HL-60 (cell line): Measurements from ENCODE around the gene SLC25A15.

Experiments used
- DNase-seq, 2 experiments: peaks; one replicate each; pipeline ENCODE4 v3.0.0-alpha.2; 2010 to 2020; ENCODE audit warnings: low read depth in 1 of 2, low spot score in 1 of 2
- H3K27ac ChIP-seq: fragments of 250-450 bp; sonication (Bioruptor Pico); replicated peaks from 2 replicates; pipeline ENCODE4 v1.5.1; 2020; ENCODE audit warnings: mild to moderate bottlenecking, moderate library complexity
- H3K27me3 ChIP-seq: fragments of 250-450 bp; sonication (Bioruptor Pico); 2 replicates; pipeline ENCODE4 v1.5.1; 2021; ENCODE audit warnings: mild to moderate bottlenecking, moderate library complexity; ENCODE audit not compliant: insufficient read depth, poor library complexity, severe bottlenecking
- H3K4me3 ChIP-seq: replicated peaks from 2 replicates; pipeline ENCODE4 v1.5.1; 2011; ENCODE audit warnings: mild to moderate bottlenecking, control low read depth, low read length; ENCODE audit not compliant: insufficient read depth
- CTCF ChIP-seq: IDR thresholded peaks from one replicate; pipeline ENCODE4 v1.5.1; 2011; ENCODE audit warnings: low read length, control low read depth, inconsistent platforms; ENCODE audit not compliant: insufficient read depth
- GABPA ChIP-seq: IDR thresholded peaks from 2 replicates; pipeline ENCODE4 v1.6.1; 2012; ENCODE audit warnings: low read depth
- POLR2AphosphoS5 ChIP-seq: IDR thresholded peaks from 2 replicates; pipeline ENCODE4 v1.6.1; 2012; ENCODE audit warnings: low read depth
- REST ChIP-seq: IDR thresholded peaks from 2 replicates; pipeline ENCODE4 v1.6.1; 2012; ENCODE audit warnings: low read depth; ENCODE audit not compliant: insufficient replicate concordance
- SPI1 ChIP-seq: IDR thresholded peaks from 2 replicates; pipeline ENCODE4 v1.6.1; 2012; ENCODE audit warnings: low read depth, mild to moderate bottlenecking, borderline replicate concordance

Gene SLC25A15

GRCh38 chr13:40770609-40770933 is 18.8 kb upstream of the SLC25A15 start:
- Histone ChIP-seq H3K27me3 (no peaks in the 10 kb centered on the region), H3K4me3 (peak overlapping the region; percentile 89), H3K27ac (peak overlapping the region; percentile 77)
- TF ChIP-seq POLR2AphosphoS5 (no peak), GABPA (no peak), SPI1 (no peak), CTCF (no peak), REST (no peak)
- no peak for DNase-seq

GRCh38 chr13:40770934-40771618 is 18.3 kb upstream of the SLC25A15 start, which contains the start of gene MRPS31:
Gene MRPS31, minus strand, starts transcription at chr13:40771190. Its CDS starts 54 bp downstream, at chr13:40771136.
- DNase-seq: peak; percentile 90 to 98
- Histone ChIP-seq H3K27me3 (no peaks in the 10 kb centered on the region), H3K4me3 (peak within 1 kb of the TSS; percentile 89), H3K27ac (peak within 1 kb of the TSS; percentile 77)
- TF ChIP-seq REST (peak; percentile 44), POLR2AphosphoS5 (peak; percentile 95), CTCF (no peak), GABPA (peak; percentile 100)

- H3K27ac ChIP-seq: no peak overlapping the region
- no peak for TF ChIP-seq REST
- no peak for TF ChIP-seq SPI1
- no peak for TF ChIP-seq GABPA
- TF ChIP-seq POLR2AphosphoS5: no peak
- no peak for TF ChIP-seq CTCF
- no peak for DNase-seq
These were observed 16.5 kb upstream of the SLC25A15 start for GRCh38 chr13:40772765-40773473.

More at GRCh38 chr13:40772765-40773473, 16.5 kb upstream of the SLC25A15 start:
- no peak overlapping the region for H3K4me3 ChIP-seq
- H3K27me3 ChIP-seq: no peaks in the 10 kb centered on the region
